ENCODE results near the gene SPTA1.
"Not testable (repeated sequence)": the region's sequence is repeated elsewhere in the genome, so short reads cannot be mapped to it uniquely, and the experiment has no call there.

SPTA1 gene

DNA sequence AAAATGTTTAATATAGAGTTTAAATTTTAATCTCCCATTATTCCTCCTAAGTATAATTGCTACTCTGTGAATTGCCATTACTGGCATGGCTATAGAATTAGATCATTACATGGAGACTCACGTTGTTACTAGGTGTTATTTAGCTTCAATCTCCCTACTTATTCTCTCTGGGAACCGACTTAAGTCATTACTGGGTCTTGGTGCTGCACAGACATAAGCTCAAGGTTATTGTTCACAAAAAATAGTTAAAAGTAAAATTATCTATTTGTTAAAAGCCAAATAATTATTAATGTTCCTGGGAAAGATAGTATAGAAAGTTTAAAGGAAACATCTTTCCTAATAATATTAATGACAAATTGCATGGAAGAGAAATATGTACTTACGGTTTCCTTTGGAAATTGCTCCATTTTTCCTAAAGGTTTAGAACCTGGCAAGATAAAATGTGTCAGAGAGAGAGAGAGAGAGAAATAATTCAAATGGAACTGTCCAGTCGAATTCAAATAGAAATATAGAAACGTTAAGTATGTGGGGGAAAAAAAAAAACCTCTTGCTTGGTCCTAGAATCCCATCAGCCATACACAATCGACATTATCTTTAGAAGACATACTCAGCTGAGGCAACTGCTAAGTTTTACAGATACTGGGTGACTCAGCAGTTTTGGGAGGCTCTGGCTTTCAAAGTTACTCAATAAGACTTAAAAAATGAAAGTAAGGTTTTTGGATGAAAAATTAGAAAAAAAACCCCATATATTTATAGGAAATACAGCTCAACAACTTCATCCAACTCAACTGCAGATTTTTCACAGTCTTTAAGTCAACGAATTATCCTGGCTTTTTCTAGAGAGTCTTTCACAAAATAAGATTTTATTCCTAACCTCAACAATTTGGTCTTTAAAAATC lies at the start of gene SPTA1:
TSS of gene SPTA1 (minus strand) at position 605 of the 899 bp plus-strand sequence. CDS start at position 407, 198 bp downstream.
- no peak for DNase-seq (ENCODE audit: low read depth in 2 of 2, low spot score in 1 of 2)

DNA sequence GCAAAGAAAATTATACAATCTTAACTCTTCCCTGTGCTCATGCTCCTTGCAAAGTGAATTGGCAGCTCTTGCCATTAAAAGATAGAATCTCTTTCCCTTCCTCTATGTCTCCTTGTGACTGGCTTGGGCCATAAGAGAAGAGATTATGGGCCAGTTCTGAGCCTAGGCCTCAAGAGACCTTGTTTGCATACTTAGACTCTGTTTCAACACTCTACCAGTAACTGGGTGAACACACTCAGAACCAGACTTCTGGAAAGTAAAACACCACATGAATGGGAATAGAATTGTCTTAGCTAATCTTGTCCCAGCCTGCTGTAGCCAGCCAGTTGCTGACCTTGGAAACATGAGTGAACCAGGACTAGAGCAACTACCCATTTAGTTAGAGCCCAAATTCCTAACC lies 49.3 kb upstream of the SPTA1 start:
- no peak for DNase-seq (ENCODE audit: low read depth in 2 of 2, low spot score in 1 of 2)

DNA sequence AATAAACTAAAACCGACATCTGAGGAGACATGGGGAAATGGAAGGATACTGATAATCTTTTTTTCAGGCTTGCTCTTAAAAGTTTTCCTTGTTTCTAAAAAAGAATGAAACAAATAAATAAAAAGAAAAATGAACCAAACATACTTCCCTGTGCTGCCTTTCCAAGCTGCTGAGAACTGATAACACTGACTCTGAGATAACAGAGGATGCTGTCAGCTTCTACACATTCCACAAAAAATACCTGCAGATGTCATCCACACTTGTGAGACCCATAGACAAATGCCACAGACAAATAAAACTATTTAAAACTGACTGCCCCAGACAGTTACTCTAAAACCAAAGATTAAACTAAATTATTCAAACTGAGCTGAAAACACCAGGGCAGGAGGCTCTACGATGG lies 46.0 kb upstream of the SPTA1 start:
- DNase-seq (ENCODE audit: low read depth in 2 of 2, low spot score in 1 of 2) = no peak

DNA sequence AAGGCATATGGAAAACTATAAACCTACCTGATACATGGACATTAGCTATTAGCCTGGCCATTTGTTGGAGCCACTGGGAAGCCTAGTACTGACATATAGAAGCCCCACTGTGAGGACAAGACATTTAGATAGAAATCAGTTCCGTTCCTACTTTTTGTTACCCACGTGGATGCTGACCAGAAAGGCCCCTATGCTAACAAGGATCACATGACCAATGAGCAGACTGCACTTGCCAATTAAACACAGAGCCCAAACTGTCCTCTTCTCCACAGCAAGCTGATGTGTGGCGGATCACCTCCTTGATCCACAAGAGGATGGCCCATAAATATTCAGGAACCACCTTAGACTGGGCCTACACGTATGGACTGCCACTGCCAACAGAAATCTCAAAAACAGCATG lies 45.2 kb upstream of the SPTA1 start:
- no peak for DNase-seq (ENCODE audit: low read depth in 2 of 2, low spot score in 1 of 2)

DNA sequence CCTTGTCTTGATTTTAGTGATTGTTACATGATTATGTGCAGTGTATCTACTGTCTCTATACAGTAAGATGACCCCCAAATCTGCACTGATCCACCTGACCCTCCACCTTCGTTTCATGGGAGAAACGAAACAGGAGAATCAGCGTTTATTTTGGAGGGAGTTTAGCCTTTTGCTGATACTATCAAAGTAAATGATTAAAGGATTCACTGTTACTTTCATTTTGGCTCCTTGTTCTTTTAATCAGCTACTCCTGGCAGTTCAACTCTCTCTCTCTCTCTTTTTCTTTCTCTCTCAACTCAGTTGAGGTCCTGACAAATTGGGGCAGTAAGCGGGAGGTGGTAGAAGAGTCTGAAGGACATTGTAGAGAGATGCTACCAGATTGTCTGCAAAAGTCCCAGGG lies 43.9 kb upstream of the SPTA1 start:
- DNase-seq (ENCODE audit: low read depth in 2 of 2, low spot score in 1 of 2) = no peak

DNA sequence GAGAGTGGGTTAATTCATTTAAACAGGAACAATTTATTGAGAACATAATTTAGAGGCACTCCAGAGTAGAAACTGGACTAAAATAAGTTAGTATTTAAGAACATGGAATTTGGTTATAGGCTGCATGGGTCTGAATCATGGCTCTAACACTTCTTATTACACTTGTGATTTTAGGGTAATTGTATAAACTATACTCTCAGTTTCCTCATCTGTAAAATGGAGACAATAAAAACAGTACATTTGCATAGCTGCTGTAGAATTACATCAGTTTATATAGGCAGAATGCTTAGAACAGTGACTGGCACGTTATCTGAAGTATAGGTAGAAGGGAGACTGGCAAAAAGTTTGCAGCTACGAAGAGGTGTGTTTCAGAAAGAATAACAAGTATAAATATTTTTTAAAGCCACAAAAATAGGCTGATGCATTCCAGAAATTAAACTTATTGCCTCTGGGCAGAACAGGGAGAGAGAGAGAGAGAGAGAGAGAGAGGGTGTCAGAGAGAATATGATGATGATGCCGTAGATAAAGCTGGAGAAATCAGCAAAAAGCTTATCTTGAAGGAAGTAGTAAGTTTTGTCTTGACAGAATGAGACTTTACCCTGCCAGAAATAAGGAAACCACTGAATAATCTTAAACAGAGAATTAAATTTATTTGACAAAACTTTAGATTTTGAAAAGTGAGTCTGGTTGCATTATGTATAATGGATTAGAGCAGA lies 42.2 kb upstream of the SPTA1 start:
- DNase-seq (ENCODE audit: low read depth in 2 of 2, low spot score in 1 of 2) = no peak

DNA sequence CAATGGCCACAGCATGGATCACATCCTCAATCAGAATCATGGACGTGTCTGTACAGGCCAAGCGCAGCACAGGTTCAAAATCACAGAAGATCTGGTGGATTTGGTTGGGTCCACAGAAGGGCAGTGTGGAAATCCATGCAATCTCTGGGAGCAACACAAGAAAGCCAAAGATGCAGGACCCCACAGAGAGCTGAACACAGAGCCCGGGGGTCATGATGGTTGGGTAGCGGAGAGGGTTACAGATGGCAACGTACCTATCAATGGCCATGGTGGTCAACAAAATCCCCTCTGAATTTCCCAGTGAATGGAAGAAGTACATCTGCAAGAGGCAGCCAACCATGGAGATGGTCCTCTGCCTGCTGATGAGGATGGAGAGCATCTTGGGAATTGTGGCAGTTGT lies 37.9 kb upstream of the SPTA1 start:
- DNase-seq (ENCODE audit: low read depth in 2 of 2, low spot score in 1 of 2) = no peak

DNA sequence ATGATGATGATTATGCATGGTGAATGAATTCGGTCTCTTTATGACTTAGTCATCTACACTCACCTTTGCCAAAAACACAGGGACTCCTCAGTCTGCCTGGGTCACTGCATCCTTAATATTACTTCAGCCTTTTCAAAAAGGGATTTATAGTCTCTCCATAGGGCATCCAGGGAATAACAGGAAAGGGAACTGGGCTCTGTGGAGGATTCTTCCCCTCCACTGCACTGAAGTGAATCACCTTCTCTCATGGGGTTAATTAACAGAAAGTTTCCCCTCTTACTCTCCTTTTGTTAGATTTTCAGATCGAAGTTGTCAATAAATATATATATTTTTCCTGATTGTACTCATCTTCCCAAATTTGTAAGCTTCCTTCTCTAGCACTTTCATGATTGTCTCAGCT lies 34.1 kb upstream of the SPTA1 start, which contains the start of gene OR6K3:
TSS of gene OR6K3 (minus strand) at position 101 of the 400 bp plus-strand sequence. CDS start 2,605 bp downstream, outside the sequence.
- no peak for DNase-seq (ENCODE audit: low read depth in 2 of 2, low spot score in 1 of 2)

DNA sequence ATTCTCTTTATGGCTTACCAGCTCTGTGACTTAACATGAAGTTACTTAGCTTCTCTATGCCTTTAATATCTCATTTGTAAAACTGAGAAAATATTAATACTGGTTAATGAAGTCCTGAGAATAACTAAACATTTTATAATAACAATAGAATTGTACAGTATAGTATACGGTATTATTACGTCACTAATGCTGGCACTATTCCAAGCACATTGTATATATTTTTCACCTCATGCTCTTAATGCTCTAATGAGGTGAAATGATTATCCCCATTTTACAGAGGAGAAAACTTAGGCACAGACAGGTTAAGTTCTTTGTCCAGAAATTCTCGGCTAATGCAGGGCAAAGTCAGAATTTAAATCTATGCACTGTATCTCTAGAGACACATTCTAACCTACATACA lies 33.1 kb upstream of the SPTA1 start:
- DNase-seq (ENCODE audit: low read depth in 2 of 2, low spot score in 1 of 2) = no peak

DNA sequence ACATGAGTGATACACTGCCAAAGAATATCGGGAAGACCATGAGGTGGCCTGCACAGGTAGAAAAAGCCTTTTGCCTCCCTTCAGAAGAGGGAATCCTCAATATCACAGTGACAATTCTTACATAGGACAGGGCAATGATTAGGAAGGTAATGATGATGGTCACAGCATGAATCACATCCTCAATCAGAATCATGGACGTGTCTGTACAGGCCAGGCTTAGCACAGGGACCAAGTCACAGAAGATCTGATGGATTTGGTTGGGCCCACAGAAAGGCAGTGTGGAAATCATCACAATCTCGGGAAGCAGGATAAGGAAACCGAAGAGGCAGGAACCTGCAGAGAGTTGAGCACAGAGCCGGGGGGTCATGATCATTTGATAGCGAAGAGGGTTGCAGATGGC lies 30.8 kb upstream of the SPTA1 start:
- DNase-seq (ENCODE audit: low read depth in 2 of 2, low spot score in 1 of 2) = no peak

DNA sequence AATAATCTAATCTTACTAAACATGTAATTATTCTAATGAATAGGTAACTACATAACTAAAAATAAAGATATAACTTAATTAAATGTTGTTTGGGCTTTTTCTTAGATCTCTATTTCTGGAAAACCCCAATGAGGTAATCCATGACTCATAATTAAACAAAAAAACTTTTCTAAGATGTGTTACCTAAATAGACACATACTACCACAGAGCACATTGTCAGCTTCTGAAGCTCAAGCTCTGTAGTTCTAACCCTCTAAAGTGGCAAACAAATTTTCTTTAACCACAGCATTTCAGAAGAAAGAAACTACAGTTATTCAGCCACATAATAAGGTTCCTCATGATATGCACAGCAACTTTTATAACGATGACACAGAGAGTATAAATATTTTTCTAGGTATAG lies 29.8 kb upstream of the SPTA1 start:
- no peak for DNase-seq (ENCODE audit: low read depth in 2 of 2, low spot score in 1 of 2)

DNA sequence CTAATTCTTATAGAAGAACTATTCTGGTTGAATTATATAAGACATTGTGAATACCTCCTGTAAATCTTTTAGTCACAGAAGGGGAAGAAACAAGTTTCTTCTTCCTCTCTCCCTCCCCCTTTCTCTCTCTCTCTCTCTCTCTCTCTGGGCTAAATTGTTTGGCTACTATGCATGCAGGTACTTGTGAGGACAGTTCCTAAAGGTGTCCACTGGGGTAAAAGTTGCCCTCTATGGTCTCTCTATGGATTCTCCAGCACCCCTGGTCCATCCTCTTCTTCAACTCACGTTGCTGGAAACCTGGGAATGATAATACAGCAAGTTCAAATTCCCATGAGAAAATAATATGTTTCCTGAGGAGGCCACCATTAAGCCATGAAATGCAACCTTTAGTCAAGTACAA lies 28.2 kb upstream of the SPTA1 start:
- no peak for DNase-seq (ENCODE audit: low read depth in 2 of 2, low spot score in 1 of 2)

DNA sequence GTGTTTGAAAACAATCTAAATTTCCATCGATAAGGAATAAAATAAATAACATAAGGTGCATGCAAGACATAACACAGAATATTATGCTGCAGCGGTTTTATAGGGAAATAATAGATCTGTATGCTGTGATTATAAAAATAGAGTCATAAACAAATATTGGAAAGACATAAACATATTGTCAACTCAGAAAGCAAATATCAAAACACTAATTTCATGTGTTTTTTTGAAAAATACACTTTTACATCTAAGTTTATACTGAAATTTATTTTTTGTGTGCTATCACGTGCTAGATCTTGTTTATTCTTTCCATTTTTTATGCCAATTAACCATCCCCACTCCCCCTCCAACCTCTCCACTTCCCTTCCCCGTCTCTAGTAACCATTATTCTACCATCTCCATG lies 24.6 kb upstream of the SPTA1 start:
- no peak for DNase-seq (ENCODE audit: low read depth in 2 of 2, low spot score in 1 of 2)

DNA sequence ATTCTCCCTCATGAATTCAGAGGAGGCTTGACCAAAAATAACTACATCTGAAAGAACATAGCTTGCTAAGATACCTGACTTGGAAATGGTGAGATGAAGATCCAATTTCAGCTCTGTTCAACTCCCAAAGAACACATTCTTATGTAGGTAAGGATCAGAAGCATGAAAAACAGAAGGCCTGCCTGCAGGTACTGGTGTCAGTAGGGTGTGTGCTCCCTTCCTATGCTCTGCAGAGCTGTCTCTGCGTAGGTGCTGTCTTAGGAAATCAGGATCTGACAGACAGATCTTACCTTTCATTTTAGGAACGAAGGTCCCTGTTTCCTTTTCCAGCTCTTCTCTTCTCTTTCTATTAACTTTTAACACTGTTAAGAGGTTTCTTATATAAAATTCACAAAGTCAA lies 19.6 kb upstream of the SPTA1 start:
- DNase-seq (ENCODE audit: low read depth in 2 of 2, low spot score in 1 of 2) = no peak

DNA sequence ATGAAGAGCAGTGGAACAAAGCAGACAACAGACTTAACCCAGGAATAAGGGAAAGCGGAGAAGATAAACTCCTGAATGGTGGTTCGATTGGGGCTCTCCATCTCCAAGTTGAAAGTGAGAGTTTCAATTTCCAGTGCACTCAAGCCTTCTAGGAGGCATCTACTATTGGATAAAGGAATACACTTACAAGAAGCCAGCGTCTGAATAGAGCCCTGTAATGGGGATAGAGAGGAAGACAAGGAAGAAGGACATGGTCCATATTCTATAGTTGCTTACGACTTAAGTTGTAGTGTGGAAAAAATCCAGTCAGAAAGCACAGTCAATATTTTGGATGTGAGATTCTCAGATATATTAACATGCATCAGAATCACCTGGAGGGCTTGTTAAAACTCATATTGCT lies 14.0 kb upstream of the SPTA1 start, which contains the start of gene OR6K2:
TSS of gene OR6K2 (minus strand) at position 101 of the 400 bp plus-strand sequence. CDS start at position 101, 0 bp downstream.
- DNase-seq (ENCODE audit: low read depth in 2 of 2, low spot score in 1 of 2) = no peak

DNA sequence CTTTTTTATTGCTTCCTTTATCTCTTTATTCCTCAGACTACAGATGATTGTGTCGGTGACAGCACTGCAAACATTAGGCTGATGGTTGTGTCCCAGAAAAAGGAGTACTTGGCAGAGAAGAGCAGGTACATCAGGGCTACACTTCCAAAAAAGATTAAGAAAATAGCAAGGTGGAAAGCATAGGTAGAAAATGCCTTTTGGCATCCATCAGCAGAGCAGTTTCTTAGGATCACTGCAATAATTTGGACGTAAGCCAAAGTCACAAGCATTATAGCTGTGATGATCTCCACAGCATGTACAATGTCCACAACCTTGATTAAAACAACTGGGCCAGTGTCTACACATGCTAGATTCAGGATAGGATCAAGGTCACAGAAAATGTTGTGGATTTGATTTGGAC lies 8.1 kb upstream of the SPTA1 start:
- DNase-seq (ENCODE audit: low read depth in 2 of 2, low spot score in 1 of 2) = no peak

DNA sequence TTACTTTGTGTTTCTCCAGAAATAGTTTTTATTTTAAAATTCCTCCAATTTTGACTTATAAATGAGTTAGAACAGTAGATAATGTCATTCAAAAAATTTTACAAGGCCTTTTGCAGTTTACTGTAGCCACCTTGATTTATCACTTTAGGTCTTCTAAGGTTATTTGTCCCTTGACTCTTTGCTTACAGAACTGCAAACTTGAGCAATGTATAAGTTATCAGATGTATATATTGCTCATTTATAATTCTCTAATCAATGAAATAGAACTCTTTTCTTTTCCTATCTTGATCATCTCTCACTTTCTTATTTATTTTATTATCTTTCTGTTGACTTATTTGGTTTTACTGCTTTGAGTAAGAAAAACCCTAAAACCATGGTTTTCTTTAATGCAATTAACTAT lies 5.8 kb upstream of the SPTA1 start:
- no peak for DNase-seq (ENCODE audit: low read depth in 2 of 2, low spot score in 1 of 2)

DNA sequence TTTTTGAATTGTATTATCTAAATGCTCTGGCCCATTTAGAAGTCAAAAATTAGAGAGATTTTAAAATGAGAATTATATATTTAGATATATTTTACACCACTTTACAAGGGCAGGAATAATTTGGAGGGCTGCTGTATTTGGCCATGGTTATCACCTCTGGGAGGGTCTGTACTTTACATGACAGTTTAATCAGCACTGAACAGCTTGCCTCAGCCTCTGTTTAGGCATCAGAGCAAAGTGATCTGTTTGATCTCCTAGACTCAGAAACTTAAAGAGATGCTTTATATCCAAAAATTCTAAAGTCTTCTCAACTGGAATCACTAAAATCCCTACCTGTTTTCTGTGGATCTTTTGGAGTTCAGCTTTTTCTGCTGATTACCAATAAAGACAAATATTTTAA lies 5.4 kb upstream of the SPTA1 start:
- DNase-seq (ENCODE audit: low read depth in 2 of 2, low spot score in 1 of 2) = no peak

DNA sequence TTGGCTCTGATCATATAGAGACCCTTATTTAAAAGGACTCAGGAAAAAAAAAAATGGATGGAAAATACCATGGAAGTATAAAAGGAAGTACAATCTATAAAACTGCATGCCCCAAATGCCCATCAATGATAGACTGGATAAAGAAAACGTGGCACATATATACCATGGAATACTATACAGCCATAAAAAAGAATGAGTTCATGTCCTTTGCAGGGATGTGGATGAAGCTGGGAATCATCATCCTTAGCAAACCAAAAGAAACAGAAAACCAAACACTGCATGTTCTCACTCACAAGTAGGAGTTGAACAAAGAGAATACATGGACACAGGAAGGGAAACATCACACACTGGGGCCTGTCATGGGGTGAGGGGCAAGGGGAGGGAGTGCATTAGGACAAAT lies 4.6 kb upstream of the SPTA1 start:
- not testable (repeated sequence) for DNase-seq (ENCODE audit: low read depth in 2 of 2, low spot score in 1 of 2)

DNA sequence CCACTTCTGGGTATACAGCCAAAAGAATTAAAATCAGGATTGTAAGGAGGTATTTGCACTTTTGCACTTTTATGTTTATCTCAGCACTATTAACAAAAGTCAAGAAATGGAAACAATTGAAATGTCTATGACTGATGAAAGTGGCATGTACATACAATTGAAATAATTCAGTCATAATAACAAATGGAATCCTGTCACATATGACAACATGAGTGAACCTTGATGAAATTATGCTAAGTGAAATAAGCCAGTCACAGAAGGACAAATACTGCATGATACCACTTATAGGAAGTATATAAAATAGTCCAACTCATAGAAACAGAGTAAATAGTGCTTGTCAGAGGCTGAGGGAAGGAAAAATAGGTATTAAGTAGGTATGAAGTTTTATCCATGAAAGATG lies 3.4 kb upstream of the SPTA1 start:
- no peak for DNase-seq (ENCODE audit: low read depth in 2 of 2, low spot score in 1 of 2)

DNA sequence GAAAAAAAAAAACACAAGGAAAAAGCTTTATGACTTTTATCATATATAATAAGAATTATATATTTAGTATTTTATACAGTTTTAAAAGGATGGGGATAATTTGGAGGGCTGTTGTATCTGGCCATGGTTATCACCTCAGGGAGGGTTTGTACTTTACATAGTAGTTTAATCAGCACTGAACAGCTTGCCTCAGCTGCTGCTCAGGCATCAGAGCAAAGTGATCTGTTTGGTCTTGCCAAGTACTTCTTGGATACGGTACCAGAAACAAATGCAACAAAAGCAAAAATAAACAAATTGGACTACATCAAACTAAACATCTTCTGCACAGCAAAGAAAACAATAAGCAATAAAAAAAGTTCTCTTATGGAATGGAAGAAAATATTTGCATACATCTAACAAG lies 2.6 kb upstream of the SPTA1 start:
- DNase-seq (ENCODE audit: low read depth in 2 of 2, low spot score in 1 of 2) = no peak

DNA sequence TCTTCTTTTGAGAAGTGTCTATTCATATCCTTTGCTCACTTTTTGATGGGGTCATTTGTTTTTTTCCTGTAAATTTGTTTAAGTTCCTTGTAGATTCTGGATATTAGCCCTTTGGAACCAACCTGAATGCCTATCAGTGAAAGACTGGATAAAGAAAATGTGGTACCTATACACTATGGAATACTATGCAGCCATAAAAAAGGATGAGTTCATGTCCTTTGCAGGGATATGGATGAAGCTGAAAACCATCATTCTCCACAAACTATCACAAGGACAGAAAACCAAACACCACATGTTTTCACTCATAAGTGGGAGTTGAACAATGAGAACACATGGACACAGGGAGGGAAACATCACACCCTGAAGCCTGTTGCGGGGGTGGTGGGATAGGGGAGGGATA lies 1.8 kb upstream of the SPTA1 start:
- DNase-seq (ENCODE audit: low read depth in 2 of 2, low spot score in 1 of 2) = not testable (repeated sequence)

Data from stimulated activated CD8-positive, alpha-beta memory T cell treated with anti-CD3 and anti-CD28 coated beads, Interleukin-4, amount 100 ng/mL, for 4 hours (primary cell).